Mesothelial cell of epicardium (in vitro differentiated cells): ENCODE data around the gene CYB5A. TPM values are rescaled to one million over a fixed set of nuclear protein-coding genes. Genes with fewer than 3 reads are reported as not detected.

Source experiments
- DNase-seq, 2 experiments: peaks; one replicate each; pipeline ENCODE4 v3.0.0; 2021; ENCODE audit warnings: low spot score in 2 of 2; ENCODE audit not compliant: unreplicated experiment in 2 of 2
- H3K27ac Mint-ChIP-seq: 2 replicates; pipeline ENCODE4 v1.8.0; 2021; ENCODE audit warnings: mixed read lengths
- H3K27me3 Mint-ChIP-seq: 2 replicates; pipeline ENCODE4 v1.8.0; 2021; ENCODE audit warnings: low read depth, mixed read lengths
- H3K36me3 Mint-ChIP-seq: 2 replicates; pipeline ENCODE4 v1.8.0; 2021; ENCODE audit warnings: mixed read lengths
- H3K4me1 Mint-ChIP-seq: 2 replicates; pipeline ENCODE4 v1.8.0; 2021; ENCODE audit warnings: mixed read lengths
- H3K4me3 Mint-ChIP-seq: 2 replicates; pipeline ENCODE4 v1.8.0; 2021; ENCODE audit warnings: mild to moderate bottlenecking, moderate library complexity, mixed read lengths
- H3K9me3 Mint-ChIP-seq: 2 replicates; pipeline ENCODE4 v1.8.0; 2021; ENCODE audit warnings: mixed read lengths
- CTCF ChIP-seq: fragments of 200-600 bp; sonication (generic); IDR thresholded peaks from one replicate; pipeline ENCODE4 v1.5.0; 2021; ENCODE audit warnings: antibody characterized with exemption; ENCODE audit not compliant: unreplicated experiment
- total RNA-seq: library from RNA; stranded (reverse); gene quantifications from 3 replicates; pipeline ENCODE4 v1.2.1, GENCODE V29; 2021

Gene CYB5A
- total RNA-seq, 1 donor from 2014 or later: 37.6 TPM

GRCh38 chr18:74292541-74292858 lies 737 bp upstream of the CYB5A start:
- Mint-ChIP-seq H3K4me3 (peak overlapping the region; percentile 93), H3K27ac (peak overlapping the region; percentile 79), H3K9me3 (no peaks in the 10 kb centered on the region), H3K36me3 (no peaks in the 10 kb centered on the region), H3K27me3 (no peaks in the 10 kb centered on the region), H3K4me1 (peaks cover 19% of the 10 kb centered on the region)
- TF ChIP-seq CTCF: no peak
- DNase-seq: no peak

- no peak for TF ChIP-seq CTCF
- peak overlapping the region; percentile 93 for H3K4me3 Mint-ChIP-seq
- no peaks in the 10 kb centered on the region for H3K27me3 Mint-ChIP-seq
- no peaks in the 10 kb centered on the region for H3K9me3 Mint-ChIP-seq
- no peak for DNase-seq
- H3K27ac Mint-ChIP-seq: peak overlapping the region; percentile 79
- no peaks in the 10 kb centered on the region for H3K36me3 Mint-ChIP-seq
- H3K4me1 Mint-ChIP-seq: peaks cover 19% of the 10 kb centered on the region
Measured at GRCh38 chr18:74291472-74291770, 342 bp downstream of the CYB5A start.

- Mint-ChIP-seq H3K36me3 (no peaks in the 10 kb centered on the region), H3K9me3 (no peaks in the 10 kb centered on the region), H3K4me3 (peak overlapping the region; percentile 93), H3K27ac (no peak overlapping the region), H3K4me1 (peaks cover 19% of the 10 kb centered on the region), H3K27me3 (no peaks in the 10 kb centered on the region)
- no peak for TF ChIP-seq CTCF
- peak in 1 of 2 experiments; percentile 63 for DNase-seq
Measured at GRCh38 chr18:74290794-74291471, 830 bp downstream of the CYB5A start.

GRCh38 chr18:74290021-74290420 lies 1.7 kb downstream of the CYB5A start:
- no peak for DNase-seq
- no peaks in the 10 kb centered on the region for H3K9me3 Mint-ChIP-seq
- no peak for TF ChIP-seq CTCF
- H3K27ac Mint-ChIP-seq: no peak overlapping the region
- peak overlapping the region; percentile 93 for H3K4me3 Mint-ChIP-seq
- peaks cover 19% of the 10 kb centered on the region for H3K4me1 Mint-ChIP-seq
- H3K36me3 Mint-ChIP-seq: no peaks in the 10 kb centered on the region
- no peaks in the 10 kb centered on the region for H3K27me3 Mint-ChIP-seq

- no peaks in the 10 kb centered on the region for H3K9me3 Mint-ChIP-seq
- no peak for TF ChIP-seq CTCF
- no peak overlapping the region for H3K27ac Mint-ChIP-seq
- no peaks in the 10 kb centered on the region for H3K36me3 Mint-ChIP-seq
- DNase-seq: no peak
- H3K4me1 Mint-ChIP-seq: peaks cover 25% of the 10 kb centered on the region
- H3K27me3 Mint-ChIP-seq: no peaks in the 10 kb centered on the region
- no peak overlapping the region for H3K4me3 Mint-ChIP-seq
Measured at GRCh38 chr18:74289137-74289536, 2.6 kb downstream of the CYB5A start.

- no peaks in the 10 kb centered on the region for H3K9me3 Mint-ChIP-seq
Measured at GRCh38 chr18:74288730-74289129, 3.0 kb downstream of the CYB5A start.

More at GRCh38 chr18:74288730-74289129, 3.0 kb downstream of the CYB5A start:
- DNase-seq: no peak
- no peak for TF ChIP-seq CTCF
- Mint-ChIP-seq H3K27ac (no peak overlapping the region), H3K36me3 (no peaks in the 10 kb centered on the region), H3K27me3 (no peaks in the 10 kb centered on the region), H3K4me1 (peaks cover 25% of the 10 kb centered on the region), H3K4me3 (no peak overlapping the region)
